HG03439 (cell line): ENCODE data around the gene FHIP1A.
"Not testable (repeated sequence)": the region's sequence is repeated elsewhere in the genome, so short reads cannot be mapped to it uniquely, and the experiment has no call there.

Source experiments
- ATAC-seq: cut with Tn5 transposase; IDR thresholded peaks from one replicate; pipeline ENCODE4 v1.9.1; 2021; ENCODE audit warnings: mild to moderate bottlenecking, moderate library complexity; ENCODE audit not compliant: unreplicated experiment

Gene FHIP1A

GRCh38 chr4:151408630-151409469 lies at the start of gene FHIP1A:
FHIP1A (plus strand) TSS chr4:151409176; CDS start chr4:151566260, 157,084 bp downstream.
- peak; percentile 83 for ATAC-seq

- no peak for ATAC-seq
Observed at GRCh38 chr4:151359576-151359975, 49.4 kb upstream of the FHIP1A start.

- ATAC-seq = no peak
Observed at GRCh38 chr4:151361126-151361525, 47.9 kb upstream of the FHIP1A start.

GRCh38 chr4:151361966-151362365 lies 47.0 kb upstream of the FHIP1A start:
- no peak for ATAC-seq

GRCh38 chr4:151362404-151363164 lies 46.4 kb upstream of the FHIP1A start:
- ATAC-seq = peak; percentile 99

GRCh38 chr4:151376540-151376939 lies 32.4 kb upstream of the FHIP1A start:
- ATAC-seq = no peak

- ATAC-seq = no peak
Observed at GRCh38 chr4:151389311-151389710, 19.7 kb upstream of the FHIP1A start.

- ATAC-seq = not testable (repeated sequence)
Observed at GRCh38 chr4:151389799-151390198, 19.2 kb upstream of the FHIP1A start.

- ATAC-seq = no peak
Observed at GRCh38 chr4:151395873-151396272, 13.1 kb upstream of the FHIP1A start.

GRCh38 chr4:151400343-151400742 lies 8.6 kb upstream of the FHIP1A start:
- no peak for ATAC-seq

GRCh38 chr4:151401739-151402138 lies 7.2 kb upstream of the FHIP1A start:
- no peak for ATAC-seq

GRCh38 chr4:151402145-151402865 lies 6.7 kb upstream of the FHIP1A start:
- ATAC-seq = no peak

GRCh38 chr4:151403656-151404055 lies 5.3 kb upstream of the FHIP1A start:
- ATAC-seq = no peak

GRCh38 chr4:151404802-151405201 lies 4.2 kb upstream of the FHIP1A start:
- ATAC-seq = not testable (repeated sequence)

GRCh38 chr4:151407018-151407417 lies 2.0 kb upstream of the FHIP1A start:
- ATAC-seq = no peak

- peak; percentile 81 for ATAC-seq
Observed at GRCh38 chr4:151407466-151408379, 1.3 kb upstream of the FHIP1A start.

- peak; percentile 5 for ATAC-seq
Observed at GRCh38 chr4:151408380-151408629, 671 bp upstream of the FHIP1A start.

- ATAC-seq = no peak
Observed at GRCh38 chr4:151409470-151410313, 716 bp downstream of the FHIP1A start.

GRCh38 chr4:151415978-151416377 lies 7.0 kb downstream of the FHIP1A start:
- no peak for ATAC-seq

GRCh38 chr4:151417164-151417571 lies 8.2 kb downstream of the FHIP1A start:
- ATAC-seq = no peak
